GM12878 (cell line): ENCODE results near the gene KLHL30. TPM values are rescaled to one million over a fixed set of nuclear protein-coding genes. Genes with fewer than 3 reads are reported as not detected.

Experiments used
- ATAC-seq: fragments of 200-7000 bp; cut with Tn5 transposase; 3 replicates; pipeline ENCODE4 v1.9.1; 2020; ENCODE audit warnings: mild to moderate bottlenecking, moderate library complexity
- BruUV-seq: library from RNA; stranded (reverse); fragments of 400-500 nt; replicated peaks from 2 replicates; lab custom pipeline; 2021; lab: Mats Ljungman, UMichigan
- CTCF ChIA-PET: fragments of 300-600 bp; sonication (Branson Sonifier 250); formaldehyde crosslinking; extraction: SDS; loops from one replicate; lab custom pipeline; 2021; ENCODE audit warnings: inconsistent platforms; lab: Yijun Ruan, JAX
- POLR2A ChIA-PET: fragments of 350-600 bp; formaldehyde crosslinking; extraction: SDS; loops from one replicate; lab custom pipeline; 2021; ENCODE audit warnings: inconsistent platforms; lab: Charles Lee
- RAD21 ChIA-PET: fragments of 300-600 bp; sonication (Branson Sonifier 250); formaldehyde crosslinking; loops from one replicate; lab custom pipeline; 2023; ENCODE audit warnings: antibody characterized with exemption; ENCODE audit not compliant: unreplicated experiment; lab: Charles Lee
- SMC1A ChIA-PET: fragments of 300-600 bp; sonication (Branson Sonifier 250); formaldehyde crosslinking; loops from one replicate; lab custom pipeline; 2023; ENCODE audit not compliant: unreplicated experiment, uncharacterized antibody; lab: Charles Lee
- DNase-seq: peaks from one replicate; pipeline ENCODE4 v3.0.0-alpha.2; 2011; ENCODE audit warnings: low read depth, low spot score
- FAIRE-seq: peaks from 3 replicates; lab custom pipeline; 2011; peaks lifted over from hg19 to GRCh38; lab: Jason Lieb, UNC
- H2AFZ ChIP-seq: 2 replicates; pipeline ENCODE4 v1.6.0; 2011; ENCODE audit warnings: low read depth, low read length, control low read depth; ENCODE audit not compliant: control insufficient read depth
- H3K27ac ChIP-seq: 2 replicates; pipeline ENCODE4 v1.5.1; 2011; ENCODE audit warnings: control low read depth; ENCODE audit not compliant: control insufficient read depth, insufficient read depth
- H3K27me3 ChIP-seq, 2 experiments: replicated peaks in 1 of 2; 2 replicates each; pipeline versions ENCODE4 v1.6.0 to v1.6.1; 2011; ENCODE audit warnings: low read length in 1 of 2; ENCODE audit not compliant: control insufficient read depth in 2 of 2, insufficient read depth in 2 of 2
- H3K36me3 ChIP-seq, 2 experiments: 2 replicates each; pipeline ENCODE4 v1.5.1; 2011; ENCODE audit warnings: low read length in 1 of 2; ENCODE audit not compliant: control insufficient read depth in 2 of 2, insufficient read depth in 2 of 2
- H3K4me1 ChIP-seq: 2 replicates; pipeline ENCODE4 v1.6.1; 2011; ENCODE audit warnings: mild to moderate bottlenecking, low read length, moderate library complexity, mixed read lengths; ENCODE audit not compliant: control insufficient read depth, insufficient read depth
- H3K4me2 ChIP-seq: 2 replicates; pipeline ENCODE4 v1.6.0; 2011; ENCODE audit warnings: control low read depth; ENCODE audit not compliant: control insufficient read depth, insufficient read depth
- H3K4me3 ChIP-seq: fragments of 200-600 bp; sonication (generic); 2 replicates; pipeline ENCODE4 v1.5.1; 2016
- H3K79me2 ChIP-seq: 2 replicates; pipeline ENCODE4 v1.6.0; 2011; ENCODE audit warnings: low read length; ENCODE audit not compliant: control insufficient read depth, insufficient read depth
- H3K9ac ChIP-seq: 2 replicates; pipeline ENCODE4 v1.8.0; 2011; ENCODE audit warnings: low read length, control low read depth, mixed read lengths; ENCODE audit not compliant: control insufficient read depth, insufficient read depth
- H3K9me3 ChIP-seq: replicated peaks from 3 replicates; pipeline ENCODE4 v1.5.1; 2011; ENCODE audit warnings: mild to moderate bottlenecking, low read length; ENCODE audit not compliant: control insufficient read depth, insufficient read depth
- H4K20me1 ChIP-seq: 2 replicates; pipeline ENCODE4 v1.6.0; 2011; ENCODE audit not compliant: control insufficient read depth, insufficient read depth
- HCFC1 ChIP-seq: fragments of 150-350 bp; IDR thresholded peaks from 2 replicates; pipeline ENCODE4 v1.6.1; 2014; ENCODE audit warnings: low read length
- IKZF1 ChIP-seq: fragments of 450-650 bp; conservative IDR thresholded peaks from 2 replicates; pipeline ENCODE4 v1.6.1; 2017; ENCODE audit warnings: antibody characterized with exemption, mild to moderate bottlenecking
- MEF2A ChIP-seq: IDR thresholded peaks from 2 replicates; pipeline ENCODE4 v1.6.1; 2011; ENCODE audit warnings: low read depth, mild to moderate bottlenecking, low read length, moderate library complexity; ENCODE audit not compliant: insufficient read depth
- NFYB ChIP-seq: IDR thresholded peaks from 2 replicates; pipeline ENCODE4 v1.6.1; 2011; ENCODE audit warnings: low read depth, mild to moderate bottlenecking, low read length, improper control_type of control experiment, moderate library complexity; ENCODE audit not compliant: insufficient read depth
- NR2F1 ChIP-seq: fragments of 450-650 bp; conservative IDR thresholded peaks from 2 replicates; pipeline ENCODE4 v1.6.1; 2017; ENCODE audit warnings: mild to moderate bottlenecking
- SIX5 ChIP-seq: IDR thresholded peaks from 2 replicates; pipeline ENCODE4 v1.6.1; 2011; ENCODE audit warnings: mild to moderate bottlenecking, low read depth, low read length, moderate library complexity; ENCODE audit not compliant: severe bottlenecking
- SMAD1 ChIP-seq: fragments of 450-650 bp; IDR thresholded peaks from 2 replicates; pipeline ENCODE4 v1.6.1; 2018; ENCODE audit warnings: mild to moderate bottlenecking, low read depth; ENCODE audit not compliant: partially characterized antibody
- SP1 ChIP-seq: IDR thresholded peaks from one replicate; pipeline ENCODE4 v1.6.1; 2011; ENCODE audit warnings: low read depth, low read length
- TBL1XR1 ChIP-seq: IDR thresholded peaks from 2 replicates; pipeline ENCODE4 v1.6.1; 2012; ENCODE audit warnings: low read depth, low read length, improper control_type of control experiment
- WGBS: methylation state at CpG from one replicate; pipeline ENCODE4 v1.1.6; 2016; ENCODE audit warnings: low lambda C conversion rate; ENCODE audit not compliant: insufficient replicate concordance, insufficient coverage; ENCODE audit errors: missing lambda C conversion rate; 5-methylcytosine and 5-hydroxymethylcytosine counted together
- in situ Hi-C: fragments of 300-500 bp; cut with MboI; formaldehyde crosslinking; loops from 9 replicates; pipeline ENCODE4 v1.14.3; 2018; ENCODE audit warnings: mixed read lengths
- intact Hi-C: fragments of 100-400 bp; cut with micrococcal nuclease; formaldehyde crosslinking; loops from one replicate; pipeline ENCODE4 v1.14.2; 2022; ENCODE audit not compliant: unreplicated experiment
- polyA plus RNA-seq, 11 experiments: library from polyadenylated mRNA; depleted of rRNA in 4 of 11; unstranded in 6 of 11; stranded (reverse) in 5 of 11; fragments of >200 nt; fragmentation: Nextera tagmentation in 4 of 11; fragmentation: Illumina TruSeq in 1 of 11; extraction: Ambion mirVana in 4 of 11; extraction: Trizol in 1 of 11; gene quantifications; 1 replicate in 1 of 11; 2 replicates in 10 of 11; pipeline versions ENCODE4 v1.2.1 to v1.2.3, GENCODE V29; 2011 to 2016; ENCODE audit warnings: inconsistent platforms in 2 of 11, missing spikeins in 2 of 11, low read depth in 1 of 11
- total RNA-seq, 4 experiments: library from RNA; depleted of rRNA in 3 of 4; stranded (reverse); fragments of >200 nt in 3 of 4; fragmentation: Illumina TruSeq in 1 of 4; extraction: Trizol in 1 of 4; gene quantifications; 2 replicates each; pipeline versions ENCODE4 v1.2.1 to v1.2.3, GENCODE V29; 2013 to 2021
- TF ChIP-seq, protein P1 (sequence below): fragments of 450-650 bp; IDR thresholded peaks from 2 replicates; pipeline ENCODE4 v1.6.1; 2017; ENCODE audit warnings: mild to moderate bottlenecking, moderate library complexity
- TF ChIP-seq, protein P2 (sequence below): fragments of 450-650 bp; IDR thresholded peaks from 2 replicates; pipeline ENCODE4 v1.6.1; 2017; ENCODE audit warnings: antibody characterized with exemption, mild to moderate bottlenecking, moderate library complexity

Gene KLHL30
- total and polyA plus RNA-seq, 10 of the 15 experiments (the other 5 are each of a cell fraction or from before 2014, with no cell fraction given) = 0.03 TPM; not detected in 9

- no peak for TF ChIP-seq SP1
- TF ChIP-seq, protein P1, sequence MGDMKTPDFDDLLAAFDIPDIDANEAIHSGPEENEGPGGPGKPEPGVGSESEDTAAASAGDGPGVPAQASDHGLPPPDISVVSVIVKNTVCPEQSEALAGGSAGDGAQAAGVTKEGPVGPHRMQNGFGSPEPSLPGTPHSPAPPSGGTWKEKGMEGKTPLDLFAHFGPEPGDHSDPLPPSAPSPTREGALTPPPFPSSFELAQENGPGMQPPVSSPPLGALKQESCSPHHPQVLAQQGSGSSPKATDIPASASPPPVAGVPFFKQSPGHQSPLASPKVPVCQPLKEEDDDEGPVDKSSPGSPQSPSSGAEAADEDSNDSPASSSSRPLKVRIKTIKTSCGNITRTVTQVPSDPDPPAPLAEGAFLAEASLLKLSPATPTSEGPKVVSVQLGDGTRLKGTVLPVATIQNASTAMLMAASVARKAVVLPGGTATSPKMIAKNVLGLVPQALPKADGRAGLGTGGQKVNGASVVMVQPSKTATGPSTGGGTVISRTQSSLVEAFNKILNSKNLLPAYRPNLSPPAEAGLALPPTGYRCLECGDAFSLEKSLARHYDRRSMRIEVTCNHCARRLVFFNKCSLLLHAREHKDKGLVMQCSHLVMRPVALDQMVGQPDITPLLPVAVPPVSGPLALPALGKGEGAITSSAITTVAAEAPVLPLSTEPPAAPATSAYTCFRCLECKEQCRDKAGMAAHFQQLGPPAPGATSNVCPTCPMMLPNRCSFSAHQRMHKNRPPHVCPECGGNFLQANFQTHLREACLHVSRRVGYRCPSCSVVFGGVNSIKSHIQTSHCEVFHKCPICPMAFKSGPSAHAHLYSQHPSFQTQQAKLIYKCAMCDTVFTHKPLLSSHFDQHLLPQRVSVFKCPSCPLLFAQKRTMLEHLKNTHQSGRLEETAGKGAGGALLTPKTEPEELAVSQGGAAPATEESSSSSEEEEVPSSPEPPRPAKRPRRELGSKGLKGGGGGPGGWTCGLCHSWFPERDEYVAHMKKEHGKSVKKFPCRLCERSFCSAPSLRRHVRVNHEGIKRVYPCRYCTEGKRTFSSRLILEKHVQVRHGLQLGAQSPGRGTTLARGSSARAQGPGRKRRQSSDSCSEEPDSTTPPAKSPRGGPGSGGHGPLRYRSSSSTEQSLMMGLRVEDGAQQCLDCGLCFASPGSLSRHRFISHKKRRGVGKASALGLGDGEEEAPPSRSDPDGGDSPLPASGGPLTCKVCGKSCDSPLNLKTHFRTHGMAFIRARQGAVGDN = no peak
Observed at GRCh38 chr2:238167344-238167715, 28.9 kb downstream of the KLHL30 start (continued).

DNA sequence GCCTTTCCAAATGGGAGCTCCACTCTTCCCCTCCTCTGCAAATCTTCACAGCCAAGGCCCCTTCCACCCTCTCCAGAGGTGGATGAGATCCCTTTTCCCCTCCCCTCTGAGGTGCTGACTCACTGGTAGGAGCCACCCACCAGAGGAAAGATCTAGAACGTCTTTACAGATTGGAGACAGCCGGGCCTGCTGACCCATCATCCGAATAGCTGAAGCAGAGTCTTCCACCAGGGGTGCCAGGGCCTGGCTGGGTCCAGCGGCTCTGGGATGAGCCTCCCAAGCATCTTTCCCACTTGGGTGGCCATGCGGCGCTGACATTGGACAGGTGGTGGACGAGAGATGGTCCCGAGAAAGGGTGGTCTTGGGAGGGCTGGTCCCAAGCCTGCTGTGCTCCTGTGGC lies 29.3 kb downstream of the KLHL30 start:
- CTCF ChIA-PET = no interaction called here
- peaks cover 6 to 10% of the 10 kb centered on the region in 2 experiments for H3K36me3 ChIP-seq
- H3K4me1 ChIP-seq = no peaks in the 10 kb centered on the region
- H3K27me3 ChIP-seq = peaks cover 0 to 5% of the 10 kb centered on the region in 2 experiments; a peak in 2 of 4 replicates
- WGBS = 97% methylated on average over 8 of the region's 8 CpGs
- TF ChIP-seq NFYB = no peak
- TF ChIP-seq NR2F1 = no peak
- no peak for TF ChIP-seq MEF2A
- TF ChIP-seq SIX5 = no peak
- no peak for TF ChIP-seq HCFC1
- TF ChIP-seq, protein P2, sequence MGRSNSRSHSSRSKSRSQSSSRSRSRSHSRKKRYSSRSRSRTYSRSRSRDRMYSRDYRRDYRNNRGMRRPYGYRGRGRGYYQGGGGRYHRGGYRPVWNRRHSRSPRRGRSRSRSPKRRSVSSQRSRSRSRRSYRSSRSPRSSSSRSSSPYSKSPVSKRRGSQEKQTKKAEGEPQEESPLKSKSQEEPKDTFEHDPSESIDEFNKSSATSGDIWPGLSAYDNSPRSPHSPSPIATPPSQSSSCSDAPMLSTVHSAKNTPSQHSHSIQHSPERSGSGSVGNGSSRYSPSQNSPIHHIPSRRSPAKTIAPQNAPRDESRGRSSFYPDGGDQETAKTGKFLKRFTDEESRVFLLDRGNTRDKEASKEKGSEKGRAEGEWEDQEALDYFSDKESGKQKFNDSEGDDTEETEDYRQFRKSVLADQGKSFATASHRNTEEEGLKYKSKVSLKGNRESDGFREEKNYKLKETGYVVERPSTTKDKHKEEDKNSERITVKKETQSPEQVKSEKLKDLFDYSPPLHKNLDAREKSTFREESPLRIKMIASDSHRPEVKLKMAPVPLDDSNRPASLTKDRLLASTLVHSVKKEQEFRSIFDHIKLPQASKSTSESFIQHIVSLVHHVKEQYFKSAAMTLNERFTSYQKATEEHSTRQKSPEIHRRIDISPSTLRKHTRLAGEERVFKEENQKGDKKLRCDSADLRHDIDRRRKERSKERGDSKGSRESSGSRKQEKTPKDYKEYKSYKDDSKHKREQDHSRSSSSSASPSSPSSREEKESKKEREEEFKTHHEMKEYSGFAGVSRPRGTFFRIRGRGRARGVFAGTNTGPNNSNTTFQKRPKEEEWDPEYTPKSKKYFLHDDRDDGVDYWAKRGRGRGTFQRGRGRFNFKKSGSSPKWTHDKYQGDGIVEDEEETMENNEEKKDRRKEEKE = no peak
- TF ChIP-seq IKZF1 = no peak
- no peak for TF ChIP-seq SMAD1
- TF ChIP-seq TBL1XR1 = no peak
- TF ChIP-seq, all 136 proteins: peak for 0
- no peak overlapping the region for H3K4me2 ChIP-seq
- RAD21 ChIA-PET = no interaction called here
- no peaks in the 10 kb centered on the region; the same call in 1 of the 2 replicates for H4K20me1 ChIP-seq
- H3K4me3 ChIP-seq = no peak overlapping the region
- no peaks in the 10 kb centered on the region for H3K79me2 ChIP-seq
- no peaks in the 10 kb centered on the region for H3K9me3 ChIP-seq
- SMC1A ChIA-PET = no interaction called here
- no peak overlapping the region for H3K9ac ChIP-seq
- DNase-seq (no peak), FAIRE-seq (no peak), ATAC-seq (no peak)
- H3K27ac ChIP-seq = no peak overlapping the region
- no peak overlapping the region for H2AFZ ChIP-seq
- BruUV-seq = no TSS peak
- POLR2A ChIA-PET = no interaction called here
- in situ Hi-C loops = no loop called here
- intact Hi-C loops = no loop called here
